IMR-90 (cell line): ENCODE data around the gene ZNF565. TPM values are rescaled to one million over a fixed set of nuclear protein-coding genes. Genes with fewer than 3 reads are reported as not detected.

ENCODE experiments used
- ATAC-seq: fragments of 200-7000 bp; cut with Tn5 transposase; 2 replicates; pipeline ENCODE4 v1.9.1; 2020; ENCODE audit warnings: low read depth, mild to moderate bottlenecking, moderate library complexity
- BruUV-seq: library from RNA; stranded (reverse); fragments of 400-500 nt; replicated peaks from 2 replicates; lab custom pipeline; 2021; lab: Mats Ljungman, UMichigan
- CTCF ChIA-PET: fragments of 300-600 bp; formaldehyde crosslinking; extraction: SDS; loops from one replicate; lab custom pipeline; 2021; ENCODE audit warnings: antibody characterized with exemption; lab: Yijun Ruan, JAX
- POLR2A ChIA-PET: fragments of 300-600 bp; sonication (Branson Sonifier 250); formaldehyde crosslinking; loops from one replicate; lab custom pipeline; 2022; ENCODE audit warnings: antibody characterized with exemption; ENCODE audit not compliant: unreplicated experiment; lab: Charles Lee
- DNase-seq: peaks from one replicate; pipeline ENCODE4 v3.0.0; 2013
- H2AFZ ChIP-seq: replicated peaks from 2 replicates; pipeline ENCODE3; 2013; ENCODE audit warnings: low read length, mild to moderate bottlenecking; ENCODE audit not compliant: poor library complexity
- H2AK5ac ChIP-seq: 2 replicates; pipeline ENCODE4 v1.6.1; 2013; ENCODE audit warnings: low read depth, low read length, inconsistent platforms
- H2AK9ac ChIP-seq: replicated peaks from 2 replicates; pipeline ENCODE3; 2013; ENCODE audit warnings: mild to moderate bottlenecking, low read depth, low read length, moderate library complexity; ENCODE audit not compliant: poor library complexity
- H2BK120ac ChIP-seq: 2 replicates; pipeline ENCODE4 v1.6.1; 2013; ENCODE audit warnings: low read depth, low read length, inconsistent platforms
- H2BK15ac ChIP-seq: 3 replicates; pipeline ENCODE4 v1.6.1; 2013; ENCODE audit warnings: low read depth, low read length, inconsistent platforms
- H2BK20ac ChIP-seq: 2 replicates; pipeline ENCODE4 v1.6.1; 2013; ENCODE audit warnings: low read depth, mild to moderate bottlenecking, inconsistent platforms, low read length, moderate library complexity
- H2BK5ac ChIP-seq: 2 replicates; pipeline ENCODE4 v1.6.1; 2013; ENCODE audit warnings: mild to moderate bottlenecking, low read depth, low read length, inconsistent platforms; ENCODE audit not compliant: poor library complexity, severe bottlenecking
- H3K14ac ChIP-seq: replicated peaks from 2 replicates; pipeline ENCODE4 v1.6.1; 2013; ENCODE audit warnings: low read depth, low read length, inconsistent platforms
- H3K18ac ChIP-seq: 2 replicates; pipeline ENCODE4 v1.6.1; 2013; ENCODE audit warnings: low read depth, low read length, control low read depth
- H3K23ac ChIP-seq: 2 replicates; pipeline ENCODE4 v1.6.1; 2013; ENCODE audit warnings: low read depth, low read length, inconsistent platforms
- H3K27ac ChIP-seq: 2 replicates; pipeline ENCODE4 v1.5.1; 2013; ENCODE audit warnings: mild to moderate bottlenecking, control low read depth, low read length; ENCODE audit not compliant: insufficient read depth
- H3K27me3 ChIP-seq: 2 replicates; pipeline ENCODE4 v1.6.1; 2013; ENCODE audit warnings: low read length; ENCODE audit not compliant: control insufficient read depth, insufficient read depth
- H3K36me3 ChIP-seq: 2 replicates; pipeline ENCODE4 v1.6.1; 2013; ENCODE audit warnings: low read length, mixed read lengths; ENCODE audit not compliant: control insufficient read depth, insufficient read depth
- H3K4ac ChIP-seq: 2 replicates; pipeline ENCODE4 v1.6.1; 2013; ENCODE audit warnings: low read depth, low read length, inconsistent platforms
- H3K4me1 ChIP-seq: 2 replicates; pipeline ENCODE4 v1.6.1; 2013; ENCODE audit warnings: low read length, mixed read lengths; ENCODE audit not compliant: control insufficient read depth, insufficient read depth
- H3K4me2 ChIP-seq: 2 replicates; pipeline ENCODE4 v1.6.1; 2013; ENCODE audit warnings: low read depth, mild to moderate bottlenecking, control low read depth, low read length, moderate library complexity
- H3K4me3 ChIP-seq: 2 replicates; pipeline ENCODE4 v1.5.1; 2013; ENCODE audit warnings: low read depth, mild to moderate bottlenecking, control low read depth, low read length, moderate library complexity; ENCODE audit not compliant: insufficient read depth
- H3K56ac ChIP-seq: 2 replicates; pipeline ENCODE4 v1.6.1; 2013; ENCODE audit warnings: low read length, inconsistent platforms; ENCODE audit not compliant: insufficient read depth; ENCODE audit errors: extremely low read depth
- H3K79me1 ChIP-seq, 2 experiments: 2 replicates each; pipeline ENCODE4 v1.6.1; 2013; ENCODE audit warnings: low read length in 2 of 2, inconsistent platforms in 1 of 2, low read depth in 1 of 2
- H3K9ac ChIP-seq: 2 replicates; pipeline ENCODE4 v1.6.1; 2013; ENCODE audit warnings: low read depth, low read length, control low read depth
- H3K9me1 ChIP-seq: 2 replicates; pipeline ENCODE4 v1.6.1; 2013; ENCODE audit warnings: low read length, inconsistent platforms; ENCODE audit not compliant: insufficient read depth
- H3K9me3 ChIP-seq: 2 replicates; pipeline ENCODE4 v1.6.1; 2013; ENCODE audit warnings: low read length; ENCODE audit not compliant: control insufficient read depth, insufficient read depth
- H4K20me1 ChIP-seq: 2 replicates; pipeline ENCODE4 v1.6.1; 2013; ENCODE audit warnings: low read length, inconsistent platforms; ENCODE audit not compliant: insufficient read depth
- H4K5ac ChIP-seq: 2 replicates; pipeline ENCODE4 v1.6.1; 2013; ENCODE audit warnings: mild to moderate bottlenecking, low read depth, low read length, control low read depth
- H4K8ac ChIP-seq, 2 experiments: 2 replicates each; pipeline ENCODE4 v1.6.1; 2013; ENCODE audit warnings: low read depth in 2 of 2, low read length in 2 of 2, control low read depth in 1 of 2, inconsistent platforms in 1 of 2
- H4K91ac ChIP-seq: 2 replicates; pipeline ENCODE4 v1.6.1; 2013; ENCODE audit warnings: low read depth, low read length, inconsistent platforms; ENCODE audit not compliant: insufficient read depth
- RFX5 ChIP-seq: IDR thresholded peaks from 2 replicates; pipeline ENCODE4 v1.8.0; 2012; ENCODE audit warnings: low read depth, mild to moderate bottlenecking, low read length, moderate library complexity
- WGBS, 2 experiments: methylation state at CpG; one replicate each; pipeline versions ENCODE4 v1.1.5 to v1.1.7; 2013; ENCODE audit warnings: missing lambda C conversion rate in 2 of 2; ENCODE audit not compliant: insufficient read length in 1 of 2; ENCODE audit errors: extremely low coverage in 2 of 2; 5-methylcytosine and 5-hydroxymethylcytosine counted together
- dilution Hi-C: fragments of 300-500 bp; cut with HindIII; formaldehyde crosslinking; loops from one replicate; pipeline ENCODE4 v1.14.3; 2018; ENCODE audit warnings: low sequenced_read_pairs; ENCODE audit not compliant: unreplicated experiment
- in situ Hi-C: fragments of 300-500 bp; cut with MboI; formaldehyde crosslinking; loops from 3 replicates; pipeline ENCODE4 v1.14.3; 2019; ENCODE audit warnings: low sequenced_read_pairs, inconsistent platforms, mixed read lengths
- intact Hi-C: fragments of 100-400 bp; cut with micrococcal nuclease; formaldehyde crosslinking; loops from 2 replicates; pipeline ENCODE4 v1.10.0; 2022
- polyA plus RNA-seq, 3 experiments: library from polyadenylated mRNA; depleted of rRNA; stranded (reverse); fragments of >200 nt; gene quantifications; 2 replicates each; pipeline ENCODE4 v1.2.3, GENCODE V29; 2012; ENCODE audit warnings: low replicate concordance in 1 of 3
- total RNA-seq: library from RNA; depleted of rRNA; stranded (reverse); fragments of >200 nt; gene quantifications from 2 replicates; pipeline ENCODE4 v1.2.3, GENCODE V29; 2012

Gene ZNF565
- total and polyA plus RNA-seq, 2 of the 4 experiments (the other 2 are of a cell fraction): 2.3 to 7.5 TPM

DNA sequence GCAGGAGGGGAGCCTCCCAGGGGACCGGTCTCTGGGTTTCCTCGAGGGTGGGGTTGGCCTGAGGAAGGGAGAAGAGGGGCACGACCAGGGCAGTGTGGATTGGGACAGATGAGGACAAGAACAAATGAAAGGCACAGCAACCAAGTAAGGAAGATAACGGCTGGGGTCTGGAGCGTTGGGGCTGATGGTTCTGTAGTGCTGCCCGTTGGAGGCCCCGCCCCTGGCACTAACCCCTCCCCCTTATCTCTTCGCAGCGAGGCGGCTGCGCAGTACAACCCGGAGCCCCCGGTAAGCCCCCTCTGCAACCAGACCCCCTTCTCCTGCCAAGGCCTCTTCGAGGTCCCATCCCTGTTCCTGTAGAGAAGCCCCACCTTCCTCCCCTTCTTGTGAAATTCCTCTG, 72.4 kb downstream of the ZNF565 start:
- no peak overlapping the region for H3K23ac ChIP-seq
- intact Hi-C loops (no loop called here), dilution Hi-C loops (no loop called here), in situ Hi-C loops (no loop called here)
- H3K14ac ChIP-seq: no peak overlapping the region
- no peak for TF ChIP-seq RFX5
- ATAC-seq: no peak
- H3K9me1 ChIP-seq: peaks cover 13% of the 10 kb centered on the region
- no peak for DNase-seq
- POLR2A ChIA-PET: no interaction called here
- no peak overlapping the region for H2BK15ac ChIP-seq
- no peak overlapping the region for H3K4me2 ChIP-seq
- H4K5ac ChIP-seq: no peak overlapping the region
- peaks cover 41 to 61% of the 10 kb centered on the region in 2 experiments for H3K79me1 ChIP-seq
- H3K18ac ChIP-seq: no peak overlapping the region
- peaks cover 5% of the 10 kb centered on the region; the same call in 1 of the 2 replicates for H3K4me1 ChIP-seq
- H2AK5ac ChIP-seq: no peak overlapping the region
- H3K4ac ChIP-seq: no peak overlapping the region
- no peak overlapping the region for H2BK20ac ChIP-seq
- H4K8ac ChIP-seq: no peak overlapping the region
- H3K9me3 ChIP-seq: no peaks in the 10 kb centered on the region
- H3K36me3 ChIP-seq: peaks cover 41% of the 10 kb centered on the region
- peaks cover 36% of the 10 kb centered on the region for H4K20me1 ChIP-seq
- no peak overlapping the region for H2AFZ ChIP-seq
- no peak overlapping the region for H2BK120ac ChIP-seq
- no peak overlapping the region for H3K9ac ChIP-seq
- H2BK5ac ChIP-seq: no peak overlapping the region
- H2AK9ac ChIP-seq: no peak overlapping the region
- WGBS, 2 experiments: 100% methylated on average over 10 of the region's 14 CpGs; no CpG with 5 or more reads in 1 of the 2 experiments
- no peak overlapping the region for H3K4me3 ChIP-seq
- no peak overlapping the region for H3K56ac ChIP-seq
- H4K91ac ChIP-seq: no peak overlapping the region
- BruUV-seq: no TSS peak
- no peaks in the 10 kb centered on the region for H3K27me3 ChIP-seq
- no peak overlapping the region for H3K27ac ChIP-seq
- CTCF ChIA-PET: no interaction called here
